Activated CD4-positive, alpha-beta T cell treated with anti-CD3 and anti-CD28 coated beads, Interleukin-2, amount 50 U/mL, for 4 hours (primary cell): Measurements from ENCODE around the gene PRCD.
"Not testable (repeated sequence)": the region's sequence is repeated elsewhere in the genome, so short reads cannot be mapped to it uniquely, and the experiment has no call there.

ENCODE experiments used
- DNase-seq, 2 experiments: peaks; one replicate each; pipeline ENCODE4 v3.0.0-alpha.2; 2020

Gene PRCD

GRCh38 chr17:76558198-76559095 lies 18.6 kb downstream of the PRCD start:
- no peak for DNase-seq

DNA sequence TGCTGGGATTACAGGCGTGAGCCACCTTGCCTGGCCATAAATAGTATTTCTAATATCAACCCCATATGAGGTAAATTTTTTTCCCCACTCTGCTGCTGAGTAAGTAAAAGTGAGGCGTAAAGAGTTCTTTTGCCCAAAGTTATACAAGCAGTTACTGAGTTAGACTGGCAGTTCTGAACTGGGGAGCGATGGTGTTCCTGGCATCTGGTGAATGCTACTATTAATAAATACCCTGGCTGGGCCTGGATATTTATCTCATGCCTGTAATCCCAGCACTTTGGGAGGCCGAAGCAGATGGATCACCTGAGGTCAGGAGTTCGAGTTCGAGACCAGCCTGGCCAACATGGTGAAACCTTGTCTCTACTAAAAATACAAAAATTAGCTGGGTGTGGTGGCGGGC lies 19.6 kb downstream of the PRCD start:
- not testable (repeated sequence) for DNase-seq

DNA sequence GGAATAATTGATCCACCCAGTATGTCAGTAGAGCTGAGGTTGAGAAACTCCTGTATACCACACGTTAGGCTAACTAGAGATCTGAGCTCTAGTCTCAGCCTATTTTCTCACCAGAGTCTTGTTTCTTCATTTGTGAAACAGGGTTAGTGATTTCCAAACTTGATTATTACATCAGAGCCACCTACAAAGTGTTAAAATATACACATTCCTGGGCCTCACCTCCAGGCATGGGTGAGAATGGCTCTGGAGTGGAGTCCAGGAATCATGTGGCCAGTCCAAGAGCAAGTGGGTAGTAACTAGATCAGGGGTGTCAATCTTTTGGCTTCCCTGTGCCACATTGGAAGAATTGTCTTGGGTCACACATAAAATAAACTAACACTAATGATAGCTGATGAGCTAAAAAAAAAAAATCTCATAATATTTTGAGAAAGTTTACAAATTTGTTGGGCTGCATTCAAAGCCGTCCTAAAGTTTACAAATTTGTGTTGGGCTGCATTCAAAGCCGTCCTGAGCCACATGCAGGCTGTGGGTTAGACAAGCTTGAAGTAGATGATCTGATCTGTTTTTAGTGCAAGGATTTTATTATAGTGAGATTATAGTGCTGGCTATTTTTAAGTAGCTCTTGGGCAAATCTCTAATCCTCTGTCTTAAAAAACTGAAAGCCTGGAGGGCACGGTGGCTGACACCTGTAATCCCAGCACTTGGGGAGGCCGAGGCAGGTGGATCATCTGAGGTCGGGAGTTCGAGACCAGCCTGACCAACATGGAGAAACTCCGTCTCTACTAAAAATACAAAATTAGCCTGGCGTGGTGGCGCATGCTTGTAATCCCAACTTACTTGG lies 20.4 kb downstream of the PRCD start:
- no peak for DNase-seq

DNA sequence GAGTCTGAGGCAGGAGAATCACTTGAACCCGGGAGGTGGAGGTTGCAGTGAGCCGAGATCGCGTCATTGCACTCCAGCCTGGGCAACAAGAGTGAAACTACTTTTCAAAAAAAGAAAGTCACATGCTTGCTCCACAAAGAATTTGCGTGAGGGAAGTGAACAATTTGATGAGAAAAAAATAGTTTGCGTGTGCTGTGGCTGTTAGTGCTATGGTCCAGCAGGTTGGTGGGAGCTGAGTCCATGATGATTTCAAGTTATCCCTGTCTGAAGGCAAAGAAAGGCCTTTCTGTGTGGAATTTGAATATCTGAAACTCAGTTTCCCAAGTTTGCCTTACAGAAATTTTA lies 21.0 kb downstream of the PRCD start:
- no peak for DNase-seq

DNA sequence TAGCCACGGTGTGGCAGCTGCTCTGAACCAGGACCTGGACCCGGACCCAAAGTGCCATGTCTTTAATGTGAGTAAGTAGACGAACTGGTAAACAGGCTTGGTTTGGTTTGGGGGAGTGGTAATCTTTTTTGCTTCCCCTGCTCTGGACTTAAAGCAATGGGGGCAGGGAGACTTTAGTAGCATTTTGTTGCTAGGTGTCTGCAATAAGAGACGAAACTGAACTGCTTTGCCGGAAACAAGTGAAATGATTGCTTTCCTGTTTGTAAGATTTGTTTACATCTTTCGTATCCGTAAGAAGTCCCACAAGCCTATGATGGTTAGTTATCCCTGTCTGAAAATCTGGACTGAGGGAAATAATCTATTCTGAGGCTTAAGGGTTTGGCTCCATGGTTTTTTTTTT lies 21.5 kb downstream of the PRCD start:
- DNase-seq = no peak

DNA sequence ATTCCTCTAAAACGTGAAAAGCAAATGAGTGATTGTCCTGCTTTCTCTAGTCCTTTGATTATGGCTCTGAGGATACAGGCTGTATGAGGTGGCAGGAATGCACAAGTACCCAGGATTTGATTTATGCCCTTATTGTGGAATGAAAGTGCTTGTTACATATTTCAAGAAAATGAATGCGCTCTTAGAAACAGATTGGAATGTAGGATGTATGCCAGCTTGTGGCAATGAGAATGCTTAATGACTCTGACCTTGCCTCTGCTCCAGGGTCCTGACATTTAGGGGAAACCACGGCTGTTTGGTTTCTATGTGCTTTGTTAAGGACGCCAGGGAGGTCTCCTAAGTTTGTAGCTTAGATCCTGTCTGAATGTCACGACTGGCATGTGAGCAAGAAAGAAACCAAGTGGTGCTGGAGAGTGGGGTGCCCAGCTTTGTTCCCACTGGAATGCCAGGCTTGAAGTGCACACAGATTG lies 22.0 kb downstream of the PRCD start:
- DNase-seq = no peak

- no peak for DNase-seq
Measured at GRCh38 chr17:76562734-76563148, 22.9 kb downstream of the PRCD start.

- DNase-seq = not testable (repeated sequence)
Measured at GRCh38 chr17:76563359-76563758, 23.5 kb downstream of the PRCD start.

DNA sequence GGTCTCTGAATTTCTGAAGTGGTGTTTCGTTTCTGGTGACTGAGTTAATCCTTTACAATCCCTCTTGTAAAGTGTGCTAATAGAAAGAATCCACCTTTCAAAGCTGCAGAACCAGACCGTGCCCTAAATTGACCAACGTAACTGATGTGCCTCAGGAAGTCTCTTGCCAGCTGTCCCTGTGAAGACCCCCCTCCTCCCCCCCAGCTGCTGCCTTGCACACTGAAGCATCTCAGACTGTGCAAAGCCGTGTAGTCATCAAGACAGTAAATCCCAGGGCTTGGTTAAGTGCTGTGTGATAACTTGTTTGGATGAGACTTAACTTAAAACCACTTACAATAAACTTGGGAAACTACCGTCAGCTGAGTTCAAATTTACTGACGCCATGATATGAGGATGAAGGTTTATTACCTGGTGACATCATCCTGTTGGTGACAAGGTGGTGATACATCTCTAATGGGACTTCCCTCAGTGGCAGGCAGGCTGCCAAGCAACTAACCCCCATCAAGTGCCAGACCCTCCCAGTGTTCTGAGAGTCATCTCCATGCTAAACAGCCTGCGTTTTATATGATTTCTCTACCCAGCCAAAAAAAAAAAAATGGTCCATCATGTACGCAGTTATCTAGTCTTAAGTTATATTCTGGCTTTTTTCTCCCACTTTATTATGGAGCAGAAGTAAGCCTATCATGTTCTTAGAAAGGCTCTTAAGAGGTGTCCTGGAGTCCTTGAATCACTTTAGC lies 25.3 kb downstream of the PRCD start:
- DNase-seq = peak; percentile 21 to 40

- DNase-seq = no peak
Measured at GRCh38 chr17:76565728-76566612, 26.1 kb downstream of the PRCD start.

DNA sequence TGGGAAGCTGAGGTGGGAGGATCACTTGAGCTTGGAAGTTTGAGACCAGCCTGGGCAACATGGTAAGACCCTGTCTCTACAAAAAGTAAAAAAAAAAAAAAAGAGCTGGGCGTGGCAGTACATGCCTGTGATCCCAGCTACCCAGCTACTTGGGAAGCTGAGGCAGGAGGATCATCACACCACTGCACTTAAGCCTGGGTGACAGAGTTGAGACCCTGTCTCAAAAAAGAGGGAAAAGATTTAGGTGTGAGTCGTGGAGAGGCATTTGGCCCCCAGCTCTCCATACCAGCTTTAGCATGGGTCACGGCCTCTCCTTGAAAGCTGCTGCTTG lies 26.7 kb downstream of the PRCD start:
- no peak for DNase-seq

DNA sequence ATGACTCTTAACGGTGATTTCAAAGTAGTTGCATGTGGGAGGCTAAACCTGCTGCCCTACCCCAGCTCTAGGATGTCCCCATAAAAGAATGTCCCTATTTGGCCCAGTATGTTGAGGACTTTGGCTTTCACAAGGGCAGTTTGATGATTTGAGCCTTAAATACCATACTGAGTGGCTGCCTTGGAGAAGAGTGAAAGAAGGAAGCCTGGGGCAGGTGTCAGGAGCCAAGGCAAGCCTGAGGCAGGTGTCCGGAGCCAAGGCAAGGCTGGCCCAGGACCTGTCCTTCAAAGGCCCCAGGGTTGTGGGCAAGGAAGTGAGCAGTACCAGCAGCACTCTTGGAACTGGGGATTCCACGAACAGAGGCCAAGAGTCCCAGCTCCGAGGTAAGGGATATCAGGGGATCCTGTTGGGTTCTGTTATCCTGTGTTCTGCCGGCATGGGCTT lies 27.2 kb downstream of the PRCD start:
- no peak for DNase-seq

GRCh38 chr17:76567634-76568432 lies 28.0 kb downstream of the PRCD start:
- DNase-seq = no peak

- no peak for DNase-seq
Measured at GRCh38 chr17:76568811-76569221, 29.0 kb downstream of the PRCD start.

DNA sequence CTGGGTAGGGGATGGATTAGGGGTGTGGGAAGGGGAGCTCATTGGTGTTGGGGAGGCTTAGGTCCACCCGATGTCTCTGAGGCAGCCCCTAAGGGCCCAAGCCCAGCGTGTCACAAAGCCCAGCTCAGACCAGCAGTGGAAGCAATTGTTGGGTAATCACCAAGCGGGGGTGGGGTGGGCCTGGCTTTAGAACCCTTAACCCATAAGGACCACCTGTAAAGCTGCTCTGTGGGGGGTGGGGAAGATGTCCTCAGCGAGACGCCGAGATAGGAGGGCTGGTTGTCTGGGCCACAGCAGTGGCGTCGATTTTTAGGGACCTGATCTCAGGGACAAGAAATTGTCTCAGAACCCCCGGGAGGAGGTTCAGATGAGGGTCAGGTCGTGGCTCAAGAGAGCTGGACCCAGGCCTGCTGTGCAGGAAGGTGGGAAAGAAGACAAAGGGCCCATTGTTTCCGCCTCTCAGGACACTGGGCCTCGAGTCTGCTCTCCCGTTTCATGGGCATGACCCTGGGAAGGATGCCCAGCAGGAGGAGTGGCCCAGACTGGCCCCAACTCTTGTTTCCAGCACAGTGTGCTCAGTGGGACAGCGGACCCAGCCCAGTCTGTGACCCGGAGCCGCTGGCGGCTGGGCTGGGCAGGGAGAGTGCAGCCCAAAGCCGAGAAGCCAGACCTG lies 29.9 kb downstream of the PRCD start:
- no peak for DNase-seq

DNA sequence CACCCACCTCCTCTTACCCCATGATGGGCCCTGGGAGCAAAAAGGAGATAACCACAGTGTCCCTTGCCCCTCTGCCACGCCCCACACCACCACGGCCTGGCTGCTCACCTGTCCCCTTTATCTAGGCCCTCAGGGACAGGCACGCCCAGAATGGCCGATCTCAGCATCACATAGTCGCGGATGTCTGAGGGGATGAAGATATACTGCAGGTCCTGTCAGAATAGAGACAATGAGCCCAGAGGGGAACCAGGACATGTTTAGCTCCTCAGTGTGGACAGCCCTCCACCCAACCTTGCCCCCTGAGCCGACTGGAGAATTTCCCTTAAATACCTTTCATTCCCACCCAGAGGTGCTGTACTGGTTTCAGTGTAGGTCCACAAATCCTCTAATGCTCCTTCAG lies 30.6 kb downstream of the PRCD start:
- DNase-seq = no peak

DNA sequence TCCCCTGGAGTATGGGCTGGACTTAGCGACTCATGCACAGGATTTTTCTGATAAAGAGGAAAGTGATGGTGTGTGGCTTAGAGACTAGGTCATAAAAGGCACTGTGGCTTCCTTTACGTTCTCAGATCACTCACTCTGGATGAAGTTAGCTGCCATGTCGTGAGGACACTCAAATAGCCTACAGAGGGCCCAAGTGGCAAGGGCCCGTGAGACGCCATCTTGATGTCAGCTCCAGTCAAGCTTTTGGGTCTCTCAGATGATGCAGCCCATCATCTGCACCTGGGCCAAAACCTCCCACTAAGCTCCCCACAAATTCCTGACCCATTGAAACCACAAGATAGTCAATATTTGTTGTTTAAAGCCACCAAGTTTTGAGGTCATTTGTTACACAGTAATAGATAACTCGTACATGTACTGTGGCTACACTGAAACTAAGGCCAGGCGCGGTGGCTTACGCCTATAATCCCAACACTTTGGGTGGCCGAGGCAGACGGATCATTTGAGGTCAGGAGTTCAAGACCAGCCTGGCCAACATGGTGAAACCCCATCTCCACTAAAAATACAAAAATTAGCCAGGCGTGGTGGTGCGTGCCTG lies 31.1 kb downstream of the PRCD start:
- DNase-seq = no peak

DNA sequence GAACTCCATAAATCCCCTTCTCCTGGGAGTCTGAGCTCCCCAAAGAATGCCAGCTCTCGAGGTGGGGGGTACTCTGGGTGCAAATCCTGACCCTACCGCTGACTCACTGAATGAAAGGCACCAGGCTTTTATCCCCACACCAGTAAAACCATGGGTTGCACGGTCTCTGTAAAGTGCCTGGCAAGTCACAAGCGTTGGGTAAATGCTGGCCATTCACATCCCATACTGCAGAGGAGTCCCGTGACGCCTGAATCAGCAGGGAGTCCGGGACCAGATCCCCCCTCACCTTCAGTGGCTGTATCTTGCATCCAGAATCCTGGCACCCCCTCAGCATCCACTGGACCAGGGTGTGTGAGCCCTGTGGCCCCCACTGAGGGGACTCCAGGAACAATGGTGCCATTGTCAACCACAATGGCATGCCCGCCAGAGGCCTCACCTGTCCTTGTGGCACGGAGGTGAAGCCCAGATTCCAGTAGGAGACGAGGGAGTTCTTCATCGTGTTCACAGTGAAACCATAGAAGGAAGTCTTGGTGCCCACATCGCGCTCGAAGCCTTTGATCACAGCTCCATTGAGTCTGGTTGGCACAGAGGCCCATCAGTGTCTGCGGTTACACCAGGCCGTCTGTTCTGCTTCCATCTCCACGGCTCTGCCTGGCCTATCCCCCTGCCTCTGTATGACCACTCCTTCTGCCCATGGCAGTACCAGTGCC lies 32.5 kb downstream of the PRCD start:
- no peak for DNase-seq

- no peak for DNase-seq
Measured at GRCh38 chr17:76573096-76573495, 33.3 kb downstream of the PRCD start.

- no peak for DNase-seq
Measured at GRCh38 chr17:76574166-76574565, 34.3 kb downstream of the PRCD start.
